SU-DHL-6 (cell line): ENCODE measurements around the gene PIBF1.

Source experiments
- H2AFZ ChIP-seq: fragments of 200-600 bp; sonication (generic); 2 replicates; pipeline ENCODE4 v1.6.1; 2014; ENCODE audit warnings: low read depth, mild to moderate bottlenecking, moderate library complexity, mixed read lengths, antibody characterized with exemption, low read length; ENCODE audit not compliant: severe bottlenecking
- H3F3A ChIP-seq: fragments of 200-600 bp; shearing (Covaris generic); 2 replicates; pipeline ENCODE4 v1.6.0; 2016; ENCODE audit warnings: antibody characterized with exemption, mild to moderate bottlenecking; ENCODE audit not compliant: insufficient read depth
- H3K27ac ChIP-seq: fragments of 200-600 bp; sonication (generic); 2 replicates; pipeline ENCODE4 v1.5.1; 2016; ENCODE audit warnings: low read depth, mild to moderate bottlenecking, low read length, moderate library complexity, mixed read lengths
- H3K27me3 ChIP-seq: fragments of 200-600 bp; sonication (generic), shearing (Covaris generic); 2 replicates; pipeline ENCODE4 v1.6.0; 2014; ENCODE audit warnings: mild to moderate bottlenecking, low read length
- H3K36me3 ChIP-seq: fragments of 200-600 bp; sonication (generic); 2 replicates; pipeline ENCODE4 v1.6.1; 2014; ENCODE audit warnings: mild to moderate bottlenecking, low read length, mixed read lengths
- H3K4me2 ChIP-seq: fragments of 300-600, 200-600 bp; shearing (Covaris generic), sonication (generic); 2 replicates; pipeline ENCODE4 v1.6.0; 2014; ENCODE audit warnings: low read length, low read depth, mild to moderate bottlenecking; ENCODE audit not compliant: poor library complexity, severe bottlenecking
- H3K4me3 ChIP-seq: fragments of 200-600 bp; sonication (generic); 2 replicates; pipeline ENCODE4 v1.5.1; 2014; ENCODE audit warnings: antibody characterized with exemption, low read length, mild to moderate bottlenecking, mixed read lengths; ENCODE audit not compliant: insufficient read depth, poor library complexity, severe bottlenecking
- H3K79me2 ChIP-seq: fragments of 200-600 bp; sonication (generic); 2 replicates; pipeline ENCODE4 v1.6.1; 2014; ENCODE audit warnings: mild to moderate bottlenecking, low read length, moderate library complexity; ENCODE audit not compliant: insufficient read depth
- H3K9ac ChIP-seq: fragments of 200-600 bp; sonication (generic); 2 replicates; pipeline ENCODE4 v1.7.0; 2014; ENCODE audit warnings: mild to moderate bottlenecking, low read length
- H3K9me2 ChIP-seq: fragments of 200-600 bp; sonication (generic); replicated peaks from 2 replicates; pipeline ENCODE4 v1.6.1; 2014; ENCODE audit warnings: low read length; ENCODE audit not compliant: insufficient read depth
- H3K9me3 ChIP-seq: fragments of 200-600 bp; sonication (generic); 2 replicates; pipeline ENCODE4 v1.6.1; 2014; ENCODE audit warnings: low read length, mixed read lengths; ENCODE audit not compliant: insufficient read depth
- H4K20me1 ChIP-seq: fragments of 200-600 bp; sonication (generic); 2 replicates; pipeline ENCODE4 v1.6.1; 2014; ENCODE audit warnings: low read depth, mild to moderate bottlenecking, antibody characterized with exemption, low read length, moderate library complexity, mixed read lengths
- EZH2phosphoT487 ChIP-seq: fragments of 200-600 bp; sonication (generic), shearing (Covaris generic); conservative IDR thresholded peaks from 2 replicates; pipeline ENCODE4 v1.6.1; 2018; ENCODE audit warnings: mild to moderate bottlenecking, antibody characterized with exemption, low read length, moderate library complexity, mixed read lengths
- TF ChIP-seq, protein P1 (sequence below): fragments of 200-600 bp; sonication (generic); IDR thresholded peaks from one replicate; pipeline ENCODE4 v1.5.1; 2017; ENCODE audit warnings: antibody characterized with exemption, mild to moderate bottlenecking, low read length, moderate library complexity; ENCODE audit not compliant: insufficient read depth, poor library complexity, severe bottlenecking

Gene PIBF1

GRCh38 chr13:73035660-73036059, 253.7 kb downstream of the PIBF1 start:
- Histone ChIP-seq H3F3A (no peaks in the 10 kb centered on the region), H3K9me3 (no peaks in the 10 kb centered on the region), H3K9me2 (no peaks in the 10 kb centered on the region), H3K27me3 (no peaks in the 10 kb centered on the region), H3K36me3 (no peaks in the 10 kb centered on the region), H3K4me2 (no peak overlapping the region), H3K79me2 (no peaks in the 10 kb centered on the region), H3K4me3 (no peak overlapping the region), H3K27ac (no peak overlapping the region), H4K20me1 (no peaks in the 10 kb centered on the region), H3K9ac (no peak overlapping the region), H2AFZ (no peak overlapping the region)
- TF ChIP-seq, protein P1, sequence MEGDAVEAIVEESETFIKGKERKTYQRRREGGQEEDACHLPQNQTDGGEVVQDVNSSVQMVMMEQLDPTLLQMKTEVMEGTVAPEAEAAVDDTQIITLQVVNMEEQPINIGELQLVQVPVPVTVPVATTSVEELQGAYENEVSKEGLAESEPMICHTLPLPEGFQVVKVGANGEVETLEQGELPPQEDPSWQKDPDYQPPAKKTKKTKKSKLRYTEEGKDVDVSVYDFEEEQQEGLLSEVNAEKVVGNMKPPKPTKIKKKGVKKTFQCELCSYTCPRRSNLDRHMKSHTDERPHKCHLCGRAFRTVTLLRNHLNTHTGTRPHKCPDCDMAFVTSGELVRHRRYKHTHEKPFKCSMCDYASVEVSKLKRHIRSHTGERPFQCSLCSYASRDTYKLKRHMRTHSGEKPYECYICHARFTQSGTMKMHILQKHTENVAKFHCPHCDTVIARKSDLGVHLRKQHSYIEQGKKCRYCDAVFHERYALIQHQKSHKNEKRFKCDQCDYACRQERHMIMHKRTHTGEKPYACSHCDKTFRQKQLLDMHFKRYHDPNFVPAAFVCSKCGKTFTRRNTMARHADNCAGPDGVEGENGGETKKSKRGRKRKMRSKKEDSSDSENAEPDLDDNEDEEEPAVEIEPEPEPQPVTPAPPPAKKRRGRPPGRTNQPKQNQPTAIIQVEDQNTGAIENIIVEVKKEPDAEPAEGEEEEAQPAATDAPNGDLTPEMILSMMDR = no peak
- TF ChIP-seq EZH2phosphoT487 = no peak

- H3K27me3 ChIP-seq = no peaks in the 10 kb centered on the region
- no peak overlapping the region for H2AFZ ChIP-seq
- H3K4me2 ChIP-seq = no peak overlapping the region
- H3K9me2 ChIP-seq = no peaks in the 10 kb centered on the region
- H3K27ac ChIP-seq = no peak overlapping the region
- H3K36me3 ChIP-seq = no peaks in the 10 kb centered on the region
- H3K9ac ChIP-seq = no peak overlapping the region
- TF ChIP-seq, protein P1 = no peak
- no peak for TF ChIP-seq EZH2phosphoT487
- no peaks in the 10 kb centered on the region for H3K79me2 ChIP-seq
- H3K4me3 ChIP-seq = no peak overlapping the region
- H3F3A ChIP-seq = no peaks in the 10 kb centered on the region
- H4K20me1 ChIP-seq = no peaks in the 10 kb centered on the region
- no peaks in the 10 kb centered on the region for H3K9me3 ChIP-seq
Measured at GRCh38 chr13:73036566-73036965, 254.6 kb downstream of the PIBF1 start.

DNA sequence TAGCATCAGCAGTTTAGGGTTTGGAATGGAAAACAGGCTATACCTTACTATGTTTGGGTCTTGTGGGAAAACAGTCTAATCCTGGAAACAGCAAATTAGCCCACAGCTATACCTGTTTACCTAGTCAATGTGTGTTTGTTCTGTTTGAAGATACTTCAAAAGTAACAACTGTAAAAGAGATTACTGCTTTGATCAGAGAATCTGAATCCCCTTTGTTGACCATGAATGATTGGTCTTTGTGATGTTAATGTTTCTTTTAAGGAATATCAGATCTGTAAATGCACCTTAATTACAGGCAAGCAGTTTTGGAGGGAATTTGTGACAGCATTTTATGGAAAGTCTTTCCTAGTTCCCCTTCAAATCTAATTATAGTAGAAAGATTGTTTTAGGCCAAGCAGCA, 256.1 kb downstream of the PIBF1 start:
- no peaks in the 10 kb centered on the region for H3F3A ChIP-seq
- no peaks in the 10 kb centered on the region for H3K79me2 ChIP-seq
- H2AFZ ChIP-seq = no peak overlapping the region
- H3K9ac ChIP-seq = no peak overlapping the region
- H3K27me3 ChIP-seq = no peaks in the 10 kb centered on the region
- no peaks in the 10 kb centered on the region for H3K9me3 ChIP-seq
- H3K4me3 ChIP-seq = no peak overlapping the region
- TF ChIP-seq, protein P1 = no peak
- TF ChIP-seq EZH2phosphoT487 = no peak
- H4K20me1 ChIP-seq = no peaks in the 10 kb centered on the region
- no peak overlapping the region for H3K27ac ChIP-seq
- H3K9me2 ChIP-seq = no peaks in the 10 kb centered on the region
- no peaks in the 10 kb centered on the region for H3K36me3 ChIP-seq
- H3K4me2 ChIP-seq = no peak overlapping the region
